ENCODE measurements around the gene TTPAL.

DNA sequence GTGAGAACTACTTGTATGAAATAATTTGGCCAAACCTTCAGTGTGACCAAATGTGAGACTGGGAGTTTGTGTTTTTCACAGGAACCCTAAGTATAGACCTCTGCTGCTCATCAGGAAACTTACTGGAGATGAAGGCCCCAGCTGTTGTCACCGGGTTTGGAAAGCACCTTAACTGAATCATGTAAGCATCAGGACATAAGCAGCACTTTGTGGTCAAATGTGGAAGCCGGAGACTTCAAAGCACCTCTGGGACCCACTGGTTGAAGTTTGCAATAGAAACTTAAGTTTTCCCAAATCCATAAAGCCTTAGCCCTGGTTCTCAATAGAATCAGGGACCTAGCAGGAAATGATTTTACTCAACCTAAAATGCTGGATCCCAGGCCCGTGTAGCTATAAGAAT is 14.3 kb downstream of the TTPAL start:
- no peak for TF ChIP-seq SP1 (IDR thresholded peaks at IDR 0.05)
- TF ChIP-seq, protein P1, sequence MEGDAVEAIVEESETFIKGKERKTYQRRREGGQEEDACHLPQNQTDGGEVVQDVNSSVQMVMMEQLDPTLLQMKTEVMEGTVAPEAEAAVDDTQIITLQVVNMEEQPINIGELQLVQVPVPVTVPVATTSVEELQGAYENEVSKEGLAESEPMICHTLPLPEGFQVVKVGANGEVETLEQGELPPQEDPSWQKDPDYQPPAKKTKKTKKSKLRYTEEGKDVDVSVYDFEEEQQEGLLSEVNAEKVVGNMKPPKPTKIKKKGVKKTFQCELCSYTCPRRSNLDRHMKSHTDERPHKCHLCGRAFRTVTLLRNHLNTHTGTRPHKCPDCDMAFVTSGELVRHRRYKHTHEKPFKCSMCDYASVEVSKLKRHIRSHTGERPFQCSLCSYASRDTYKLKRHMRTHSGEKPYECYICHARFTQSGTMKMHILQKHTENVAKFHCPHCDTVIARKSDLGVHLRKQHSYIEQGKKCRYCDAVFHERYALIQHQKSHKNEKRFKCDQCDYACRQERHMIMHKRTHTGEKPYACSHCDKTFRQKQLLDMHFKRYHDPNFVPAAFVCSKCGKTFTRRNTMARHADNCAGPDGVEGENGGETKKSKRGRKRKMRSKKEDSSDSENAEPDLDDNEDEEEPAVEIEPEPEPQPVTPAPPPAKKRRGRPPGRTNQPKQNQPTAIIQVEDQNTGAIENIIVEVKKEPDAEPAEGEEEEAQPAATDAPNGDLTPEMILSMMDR (IDR thresholded peaks at IDR 0.05; ENCODE audit: low read depth, low read length, missing input control): no peak
- TF ChIP-seq JUND (IDR thresholded peaks at IDR 0.05): no peak
